GM19468 (cell line): ENCODE results near the gene PCA3.

Experiments
- ATAC-seq: cut with Tn5 transposase; IDR thresholded peaks from one replicate; pipeline ENCODE4 v1.9.1; 2021; ENCODE audit warnings: mild to moderate bottlenecking, moderate library complexity, moderate number of reproducible peaks; ENCODE audit not compliant: unreplicated experiment; ENCODE audit errors: extremely low read depth

The PCA3 gene

DNA sequence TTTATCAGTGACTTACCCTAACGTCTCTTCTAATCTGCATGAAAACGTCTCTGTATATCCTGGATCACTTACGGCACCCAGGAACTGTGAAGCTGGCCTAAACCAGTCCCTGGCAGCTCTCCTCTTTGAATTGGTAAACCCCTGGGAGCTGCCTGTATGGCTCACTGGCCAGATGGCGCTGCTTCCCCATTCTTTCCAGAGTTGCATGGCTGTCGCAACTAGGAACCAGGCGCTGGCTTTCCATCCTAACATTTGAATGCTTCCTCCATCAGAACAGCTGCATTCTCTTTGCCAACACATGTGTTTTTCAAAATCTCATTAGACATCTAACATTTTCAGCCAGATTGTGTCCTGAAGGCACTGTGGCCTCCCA lies 8.0 kb upstream of the PCA3 start:
- ATAC-seq: no peak

DNA sequence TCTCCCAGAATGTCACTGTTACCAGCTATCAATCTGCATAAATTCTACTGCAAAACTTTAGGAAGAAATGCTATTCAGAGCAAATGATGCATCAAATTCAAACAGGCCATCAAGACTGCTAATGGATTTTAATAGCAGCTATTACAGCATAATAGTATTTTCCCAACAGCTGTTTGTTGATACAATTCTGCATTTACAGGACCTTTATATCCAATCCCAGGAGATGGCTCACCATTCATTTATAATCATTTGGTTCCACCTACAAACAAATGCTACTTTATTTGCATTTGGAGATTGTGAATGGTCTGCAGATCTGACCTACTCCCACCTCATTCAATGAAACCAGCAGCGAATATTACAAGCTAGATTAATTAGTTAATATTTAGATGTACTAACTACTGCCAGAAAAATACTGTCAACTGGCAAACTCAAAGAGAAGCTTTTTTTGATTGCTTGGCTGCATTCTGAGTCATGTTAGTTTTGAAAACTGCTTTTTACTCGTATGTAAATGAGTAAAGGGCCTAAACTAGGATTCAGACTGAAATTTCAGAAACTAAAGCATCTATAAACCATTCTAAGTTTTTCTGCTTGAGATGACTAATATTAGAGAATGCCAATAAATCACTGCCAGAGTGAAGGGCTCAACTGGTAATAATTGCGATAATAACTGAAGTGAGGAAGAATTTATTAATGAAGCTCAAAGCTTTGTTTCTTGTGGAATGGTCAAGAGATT lies 7.1 kb upstream of the PCA3 start:
- ATAC-seq: no peak

DNA sequence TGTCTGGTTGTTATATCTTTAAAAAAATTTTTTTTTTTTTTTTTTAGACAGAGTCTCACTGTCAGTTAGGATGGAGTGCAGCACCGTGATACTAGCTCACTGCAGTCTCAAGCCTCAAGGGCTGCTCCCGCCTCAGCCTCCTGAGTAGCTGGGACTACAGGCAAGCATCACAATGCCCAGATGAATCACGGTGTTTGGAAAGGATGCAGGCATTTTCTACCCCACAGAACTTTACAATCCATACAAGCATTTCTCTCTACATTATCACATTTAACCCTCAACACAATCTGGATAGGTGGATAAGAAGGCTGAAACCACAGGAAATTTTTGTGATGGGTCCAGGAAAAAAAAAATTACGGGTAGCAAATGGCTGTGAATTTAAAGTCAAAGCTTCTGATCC lies 5.8 kb upstream of the PCA3 start:
- no peak for ATAC-seq

DNA sequence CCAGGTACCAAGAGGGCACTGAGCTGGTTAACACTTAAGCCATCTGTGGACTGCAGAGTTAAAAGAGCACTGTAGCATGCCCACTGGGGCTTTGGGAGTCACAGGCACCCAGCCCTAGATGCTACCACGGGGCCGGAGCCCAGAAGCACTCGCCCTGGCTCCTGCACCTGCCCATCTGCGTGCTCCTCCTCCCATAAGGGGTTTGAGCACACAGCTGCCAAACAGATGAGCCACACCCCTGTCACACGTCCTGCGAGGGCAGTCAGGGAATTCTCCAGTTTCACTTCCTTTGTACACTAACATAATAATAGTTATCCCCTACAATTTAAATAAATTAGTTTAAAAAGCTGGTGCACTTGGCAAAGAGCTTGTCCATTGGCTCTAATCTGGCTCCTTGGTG lies 4.5 kb upstream of the PCA3 start:
- no peak for ATAC-seq

DNA sequence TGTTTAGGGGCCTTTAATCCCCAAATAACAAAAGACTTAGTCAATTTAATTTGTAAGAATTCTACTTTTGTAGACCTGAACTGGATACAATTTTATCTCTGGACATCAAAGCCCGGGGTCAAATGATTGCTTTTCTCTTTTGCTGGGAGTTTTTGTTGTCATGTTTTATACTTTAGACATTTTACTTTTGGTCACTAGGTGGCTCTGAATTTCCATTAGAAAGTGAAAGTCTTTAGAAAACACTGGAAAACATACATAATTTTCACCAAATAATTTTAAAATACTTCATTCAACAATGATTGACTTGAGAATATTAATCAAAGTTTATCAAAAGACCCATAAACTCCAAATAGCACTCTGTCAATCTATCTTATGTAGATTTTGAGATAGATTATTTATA lies 2.8 kb upstream of the PCA3 start:
- no peak for ATAC-seq

DNA sequence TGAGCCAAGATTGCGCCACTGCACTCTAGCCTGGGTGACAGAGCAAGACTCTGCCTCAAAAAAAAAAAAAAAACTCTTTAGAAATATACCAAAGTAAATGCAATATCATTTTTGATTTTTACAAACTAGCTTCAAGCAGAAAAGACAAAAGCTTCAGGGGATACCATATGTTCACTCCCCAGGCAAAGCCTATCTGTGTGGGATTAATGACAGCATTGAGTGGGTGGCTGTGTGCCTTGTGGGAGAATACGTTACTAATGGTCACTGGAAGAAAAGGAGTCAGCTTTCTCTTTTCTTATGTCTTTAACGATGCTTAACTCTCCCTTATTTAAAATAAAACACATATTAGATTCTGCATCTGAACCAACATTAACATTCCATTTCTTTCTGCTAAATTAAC lies 1.9 kb downstream of the PCA3 start:
- ATAC-seq: no peak

DNA sequence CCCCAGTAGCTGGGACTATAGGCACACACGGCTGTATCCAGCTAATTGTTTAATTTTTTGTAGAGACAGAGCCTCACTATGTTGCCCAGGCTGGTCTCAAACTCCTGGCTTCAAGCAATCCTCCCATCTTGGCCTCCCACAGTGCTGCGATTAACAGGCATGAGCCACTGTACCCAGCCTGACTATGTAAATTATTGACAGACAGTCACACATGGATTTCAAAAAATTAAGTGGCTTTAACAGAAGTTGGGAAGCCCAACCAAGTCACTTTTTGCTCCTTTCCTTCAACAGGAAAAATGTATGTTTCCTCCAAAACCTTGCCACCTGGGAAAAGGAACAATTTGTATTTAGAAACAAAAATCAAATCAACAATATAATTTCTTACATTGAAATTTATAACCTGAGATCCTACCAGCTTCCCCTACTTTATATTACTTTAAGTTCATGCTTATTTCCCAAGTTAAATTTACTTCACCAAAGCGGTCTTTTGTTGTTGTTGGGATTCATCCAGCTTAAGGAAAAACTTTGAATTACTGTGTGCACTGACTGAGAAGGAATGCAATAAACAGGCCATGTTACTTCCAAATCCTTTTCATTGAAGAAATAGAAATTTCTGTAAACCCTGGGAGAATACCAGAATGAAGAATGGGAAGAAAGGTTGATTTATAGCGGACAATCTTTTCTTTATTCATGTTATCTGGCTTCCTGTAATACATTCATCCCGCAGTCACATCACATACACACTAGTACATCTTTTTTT lies 8.6 kb downstream of the PCA3 start:
- no peak for ATAC-seq

DNA sequence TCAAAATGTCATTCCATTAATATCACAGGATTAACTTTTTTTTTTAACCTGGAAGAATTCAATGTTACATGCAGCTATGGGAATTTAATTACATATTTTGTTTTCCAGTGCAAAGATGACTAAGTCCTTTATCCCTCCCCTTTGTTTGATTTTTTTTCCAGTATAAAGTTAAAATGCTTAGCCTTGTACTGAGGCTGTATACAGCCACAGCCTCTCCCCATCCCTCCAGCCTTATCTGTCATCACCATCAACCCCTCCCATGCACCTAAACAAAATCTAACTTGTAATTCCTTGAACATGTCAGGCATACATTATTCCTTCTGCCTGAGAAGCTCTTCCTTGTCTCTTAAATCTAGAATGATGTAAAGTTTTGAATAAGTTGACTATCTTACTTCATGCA lies 20.6 kb downstream of the PCA3 start:
- no peak for ATAC-seq

DNA sequence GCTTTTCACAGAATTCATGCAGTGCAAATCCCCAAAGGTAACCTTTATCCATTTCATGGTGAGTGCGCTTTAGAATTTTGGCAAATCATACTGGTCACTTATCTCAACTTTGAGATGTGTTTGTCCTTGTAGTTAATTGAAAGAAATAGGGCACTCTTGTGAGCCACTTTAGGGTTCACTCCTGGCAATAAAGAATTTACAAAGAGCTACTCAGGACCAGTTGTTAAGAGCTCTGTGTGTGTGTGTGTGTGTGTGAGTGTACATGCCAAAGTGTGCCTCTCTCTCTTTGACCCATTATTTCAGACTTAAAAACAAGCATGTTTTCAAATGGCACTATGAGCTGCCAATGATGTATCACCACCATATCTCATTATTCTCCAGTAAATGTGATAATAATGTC lies 21.3 kb downstream of the PCA3 start:
- no peak for ATAC-seq

DNA sequence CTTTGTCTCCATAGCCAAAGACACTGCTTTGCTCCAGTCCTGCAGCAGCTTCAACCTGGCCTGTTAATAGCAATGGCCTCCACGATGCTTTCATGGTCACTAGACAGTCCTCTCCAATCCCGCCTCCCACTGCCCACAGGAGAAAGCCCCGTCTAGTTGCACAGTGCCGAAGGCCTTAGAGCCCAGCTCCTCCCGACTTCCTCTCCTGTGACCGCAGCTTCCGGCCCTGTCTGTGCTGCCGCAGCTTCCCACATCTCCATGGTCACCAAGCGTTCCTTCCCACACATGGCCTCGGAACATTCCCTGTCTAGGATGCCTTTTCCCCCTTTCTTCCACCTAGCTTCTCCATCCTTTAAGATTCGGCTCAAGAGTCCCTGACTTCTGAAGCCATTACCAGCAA lies 23.4 kb downstream of the PCA3 start:
- no peak for ATAC-seq

DNA sequence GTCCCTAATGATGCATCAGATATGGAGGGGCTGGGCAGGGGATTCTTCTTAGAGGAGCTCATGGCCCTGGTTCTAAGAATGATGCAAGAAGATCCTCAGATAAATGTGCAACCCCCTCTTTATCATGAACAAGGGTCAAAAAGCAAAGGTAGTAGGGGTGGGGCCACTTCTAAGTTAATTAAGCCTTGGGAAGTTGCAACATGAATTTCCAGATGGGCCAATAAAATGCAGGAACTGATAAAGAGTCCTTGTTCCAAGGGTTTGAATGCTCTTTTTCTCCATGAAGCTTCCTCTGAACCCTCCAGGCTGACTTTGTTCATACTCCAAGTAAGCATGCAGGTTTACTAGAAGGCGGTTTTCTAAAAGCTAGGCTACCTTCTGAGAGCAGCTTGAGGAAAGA lies 25.6 kb downstream of the PCA3 start:
- no peak for ATAC-seq

DNA sequence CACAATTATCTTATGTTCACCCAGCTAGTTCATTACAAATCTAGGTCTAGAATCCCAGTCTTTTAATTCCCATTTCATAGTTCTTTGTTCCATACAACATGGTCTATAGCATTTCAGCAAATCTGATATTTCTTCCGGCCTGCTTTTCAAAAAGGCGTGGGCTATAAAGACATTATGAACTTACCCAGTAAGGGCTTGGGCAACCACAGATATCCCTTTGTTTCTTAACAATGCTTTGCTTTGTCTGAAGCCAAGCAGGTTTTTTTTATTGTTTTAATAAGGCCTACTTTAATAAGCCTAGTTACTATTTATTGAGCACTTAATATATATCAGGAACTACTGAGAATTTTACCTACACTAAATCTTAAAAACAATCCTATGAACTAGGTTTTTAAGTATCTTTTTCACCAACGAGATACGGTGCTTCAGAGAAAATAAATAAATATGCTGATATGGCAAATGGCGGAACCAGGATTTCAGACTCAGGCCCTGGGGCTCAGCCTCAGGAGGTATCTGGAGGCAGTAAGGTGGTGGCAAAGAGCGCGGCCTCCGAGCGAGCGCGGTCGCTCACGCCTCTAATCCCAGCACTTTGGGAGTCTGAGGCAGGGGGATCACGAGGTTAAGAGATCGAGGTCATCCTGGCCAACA lies 29.7 kb downstream of the PCA3 start:
- no peak for ATAC-seq

DNA sequence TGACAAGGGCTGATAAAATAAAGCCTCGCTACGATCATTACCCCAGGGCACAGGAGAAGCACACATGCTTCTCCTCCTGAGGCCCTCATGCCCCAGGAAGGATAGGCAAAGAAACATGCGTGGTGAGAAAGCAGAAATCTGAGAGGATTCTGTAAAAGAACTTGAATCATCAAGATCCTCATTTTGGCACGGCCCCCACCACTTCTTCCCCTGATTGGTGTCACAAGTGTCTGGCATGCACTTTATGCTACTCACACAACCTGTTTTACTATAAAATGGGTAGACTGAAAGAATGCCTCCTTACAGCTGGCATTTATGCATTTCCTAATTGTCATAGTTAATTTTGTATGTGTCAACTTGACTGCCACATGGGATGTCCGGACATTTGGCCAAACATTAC lies 32.1 kb downstream of the PCA3 start:
- ATAC-seq: no peak

DNA sequence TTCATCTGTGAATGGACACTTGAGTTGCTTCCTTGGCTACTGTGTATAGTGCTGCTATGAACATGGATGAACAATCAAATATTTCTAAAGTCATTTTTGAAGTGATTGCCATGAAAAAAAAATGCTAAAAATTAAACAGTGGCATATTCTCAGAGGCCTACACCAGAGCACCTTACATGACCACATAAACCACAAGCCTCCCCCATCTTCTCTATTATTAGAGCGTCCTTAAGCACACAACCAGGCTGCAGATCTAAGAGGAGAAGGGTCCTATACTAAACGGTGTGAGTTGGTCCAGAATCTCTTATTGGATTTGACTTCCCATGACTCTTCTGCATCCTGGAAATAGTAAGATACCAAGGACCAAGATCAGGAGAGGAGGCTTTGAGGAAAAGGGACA lies 34.3 kb downstream of the PCA3 start:
- no peak for ATAC-seq

DNA sequence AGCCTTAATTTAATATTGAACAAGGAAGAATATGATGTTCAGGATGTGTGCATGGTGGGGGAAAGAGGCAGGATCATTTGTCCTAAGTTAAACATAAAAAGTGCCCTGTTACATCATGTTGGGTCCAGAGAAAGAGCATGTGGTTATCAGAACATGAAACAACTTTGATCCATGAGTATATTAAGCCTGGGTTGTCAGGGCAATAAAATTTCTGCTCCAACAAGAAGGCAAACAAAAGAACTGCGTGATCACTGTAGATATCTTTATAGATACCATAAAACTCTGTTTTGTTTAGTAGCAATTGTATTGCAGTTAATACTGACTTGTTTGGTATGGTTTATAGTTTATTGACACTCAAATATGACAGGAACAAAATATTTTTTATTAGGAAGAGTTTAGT lies 35.2 kb downstream of the PCA3 start:
- ATAC-seq: no peak

DNA sequence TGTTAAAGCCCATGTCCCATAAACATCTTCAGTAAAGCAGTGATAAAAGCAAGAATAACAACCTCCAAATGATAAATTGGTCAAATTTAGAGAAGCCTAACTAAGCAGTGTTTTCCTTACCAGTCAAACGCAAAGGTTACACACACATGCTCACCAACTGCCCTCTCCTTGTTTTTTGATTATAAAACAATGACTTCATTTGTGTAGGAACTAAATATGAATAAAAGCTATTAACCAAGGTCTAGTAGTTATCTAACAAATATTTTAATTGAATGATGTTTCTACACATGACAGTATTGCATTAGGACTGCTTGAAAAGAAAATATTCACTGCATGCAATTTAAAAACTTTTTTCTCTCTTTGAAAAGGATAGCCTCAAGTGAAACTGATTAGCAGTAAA lies 36.7 kb downstream of the PCA3 start:
- no peak for ATAC-seq

DNA sequence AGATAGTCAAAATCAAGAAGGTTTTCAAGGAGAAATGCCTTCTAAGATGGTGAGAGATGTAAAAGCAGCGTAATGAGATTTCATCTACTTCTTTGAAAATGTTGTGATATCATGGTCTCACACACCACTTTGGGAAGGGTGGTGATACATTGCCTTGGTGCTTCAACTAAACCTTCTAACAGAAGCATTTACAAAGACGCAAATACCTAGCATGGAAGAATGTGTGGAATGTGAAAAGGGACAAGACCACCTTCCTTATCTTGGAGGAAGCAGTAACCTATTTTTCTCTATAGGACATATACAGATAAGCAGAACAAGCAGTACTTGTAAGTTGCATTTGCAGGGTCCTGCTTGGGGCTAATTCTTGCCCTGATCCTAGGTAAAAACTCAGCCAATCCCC lies 38.8 kb downstream of the PCA3 start:
- no peak for ATAC-seq

DNA sequence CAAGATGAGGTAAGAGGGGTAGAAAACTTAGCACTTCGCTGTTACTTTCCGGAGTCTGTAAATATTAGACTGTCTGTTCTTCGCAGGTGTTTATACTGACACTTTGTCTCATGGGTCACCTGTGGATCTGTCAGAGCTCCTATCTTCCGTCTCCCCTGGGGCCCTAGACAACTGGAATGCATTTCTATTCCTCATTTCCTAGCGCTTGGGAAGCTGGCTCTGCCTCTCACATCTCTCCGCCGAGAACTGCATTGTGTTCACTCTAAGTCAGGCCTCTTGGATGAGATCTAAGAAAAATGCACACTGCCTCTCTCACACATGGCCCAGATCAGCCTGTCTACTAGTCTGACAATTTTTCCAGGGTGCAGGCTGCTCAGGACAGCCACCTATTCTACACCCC lies 39.5 kb downstream of the PCA3 start:
- ATAC-seq: no peak

DNA sequence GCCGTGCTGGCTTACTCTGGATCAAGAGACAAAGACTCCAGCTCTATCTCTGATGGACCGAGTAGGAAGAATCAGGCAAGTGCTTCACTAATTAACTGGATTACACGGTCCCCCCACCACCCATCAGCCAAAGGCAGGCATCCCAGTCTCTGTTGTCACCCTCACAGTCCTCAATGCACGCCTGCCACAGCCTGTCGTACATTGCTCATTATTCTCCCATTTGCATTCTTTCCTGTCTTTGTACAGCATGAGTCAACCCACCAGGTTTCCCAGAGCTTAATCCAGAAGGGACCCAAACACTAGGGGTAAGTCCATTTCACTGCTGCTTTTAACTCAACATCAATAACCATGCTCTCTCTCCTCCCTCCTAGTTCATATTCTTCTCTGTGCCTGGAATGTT lies 44.4 kb downstream of the PCA3 start:
- no peak for ATAC-seq

DNA sequence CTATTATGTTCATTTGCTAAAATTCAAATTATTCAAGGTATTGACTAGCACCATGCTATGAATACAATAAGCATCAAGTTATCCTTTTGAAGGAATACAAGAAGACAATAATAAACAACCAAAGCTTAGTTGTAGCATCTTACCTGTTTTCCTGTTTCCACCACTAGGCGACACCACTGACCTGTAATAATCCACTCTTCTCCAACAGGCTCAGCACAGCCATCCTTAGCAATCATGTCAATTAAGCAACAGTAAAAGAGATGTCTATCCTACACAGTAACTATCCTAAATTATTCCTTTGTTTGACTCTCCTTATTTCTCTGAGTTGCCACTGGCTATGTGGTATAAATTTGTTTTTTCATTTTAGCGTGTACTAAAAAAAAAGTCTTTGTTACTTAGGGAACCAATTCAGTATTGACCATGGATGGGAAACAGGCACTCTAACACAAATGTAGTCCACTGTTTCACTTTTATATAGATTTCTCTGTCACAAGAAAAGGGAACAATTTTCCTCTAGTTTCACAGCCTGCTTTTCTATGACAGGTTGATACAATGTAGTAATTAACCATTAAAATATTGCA lies 46.2 kb downstream of the PCA3 start:
- no peak for ATAC-seq

DNA sequence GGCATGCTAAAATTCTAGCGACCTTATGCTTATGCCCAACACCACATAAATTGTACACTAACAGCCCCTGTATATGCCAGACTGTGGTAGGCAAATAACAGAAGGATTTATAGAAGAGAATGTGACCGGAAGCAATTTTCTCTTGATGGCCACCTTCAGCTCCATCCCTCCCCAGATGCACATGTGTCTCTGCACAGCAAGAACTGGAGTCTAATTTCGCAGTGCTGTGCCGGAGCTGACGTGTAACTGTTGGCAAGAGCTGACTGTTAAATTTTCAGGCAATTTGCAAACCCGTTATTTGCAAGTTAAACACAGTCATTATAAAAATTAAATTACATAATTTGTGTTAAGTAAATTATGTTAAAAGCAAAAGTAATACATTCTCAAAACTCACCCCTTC lies 48.4 kb downstream of the PCA3 start:
- no peak for ATAC-seq
